ENCODE results near the gene DNER. TPM values are rescaled to one million over a fixed set of nuclear protein-coding genes. Genes with fewer than 3 reads are reported as not detected.

Gene DNER
- total RNA-seq, 3 donors from 2014 or later (not counting 1 experiment from before 2014, with no cell fraction given), result not detected

- H3K27me3 ChIP-seq (ENCODE audit: control insufficient read depth, insufficient read depth, low read length), result no peaks in the 10 kb centered on the region
- Mint-ChIP-seq H3K4me3 (no peak overlapping the region), H3K27ac (no peak overlapping the region), H3K27me3 (ENCODE audit: low read depth in 2 of 2) (no peaks in the 10 kb centered on the region), H3K9me3 (peaks cover 4 to 6% of the 10 kb centered on the region in 2 donors), H3K36me3 (no peaks in the 10 kb centered on the region), H3K4me1 (no peaks in the 10 kb centered on the region)
- H3K4me3 ChIP-seq (ENCODE audit: low read length), result no peak overlapping the region
- no peak overlapping the region for H3K27ac ChIP-seq (ENCODE audit: low read length)
- no peak for TF ChIP-seq CTCF (IDR thresholded peaks at IDR 0.05)
- DNase-seq, result no peak
- H3K36me3 ChIP-seq (ENCODE audit: control insufficient read depth, insufficient read depth, low read length), result no peaks in the 10 kb centered on the region
- H3K9me3 ChIP-seq (ENCODE audit: control insufficient read depth, insufficient read depth, low read length), result no peaks in the 10 kb centered on the region
- intact Hi-C loops (cut with micrococcal nuclease), result no loop called here
- no peaks in the 10 kb centered on the region for H3K4me1 ChIP-seq (ENCODE audit: control insufficient read depth, insufficient read depth, low read length)
- WGBS (ENCODE audit: insufficient coverage), result 40% methylated on average over 1 of the region's 4 CpGs
- ATAC-seq, result no peak
These were observed 367.4 kb downstream of the DNER start for GRCh38 chr2:229346816-229347540.

- H3K4me1 ChIP-seq (ENCODE audit: control insufficient read depth, insufficient read depth, low read length), result no peaks in the 10 kb centered on the region
- Mint-ChIP-seq H3K27ac (no peak overlapping the region), H3K4me3 (no peak overlapping the region), H3K4me1 (no peaks in the 10 kb centered on the region), H3K27me3 (ENCODE audit: low read depth in 2 of 2) (no peaks in the 10 kb centered on the region), H3K36me3 (no peaks in the 10 kb centered on the region), H3K9me3 (peaks cover 0 to 2% of the 10 kb centered on the region in 2 donors)
- TF ChIP-seq CTCF (IDR thresholded peaks at IDR 0.05), result no peak
- no peak overlapping the region for H3K4me3 ChIP-seq (ENCODE audit: low read length)
- no peaks in the 10 kb centered on the region for H3K9me3 ChIP-seq (ENCODE audit: control insufficient read depth, insufficient read depth, low read length)
- no peak overlapping the region for H3K27ac ChIP-seq (ENCODE audit: low read length)
- intact Hi-C loops (cut with micrococcal nuclease), result no loop called here
- no peaks in the 10 kb centered on the region for H3K36me3 ChIP-seq (ENCODE audit: control insufficient read depth, insufficient read depth, low read length)
- ATAC-seq (no peak), DNase-seq (no peak)
- 88% methylated on average over 3 of the region's 4 CpGs for WGBS (ENCODE audit: insufficient coverage)
- H3K27me3 ChIP-seq (ENCODE audit: control insufficient read depth, insufficient read depth, low read length), result no peaks in the 10 kb centered on the region
These were observed 369.4 kb downstream of the DNER start for GRCh38 chr2:229344955-229345354.

GRCh38 chr2:229344151-229344551, 370.2 kb downstream of the DNER start:
- H3K4me1 Mint-ChIP-seq, result no peaks in the 10 kb centered on the region
- peaks cover 0 to 2% of the 10 kb centered on the region in 2 donors for H3K9me3 Mint-ChIP-seq
- H3K36me3 Mint-ChIP-seq, result no peaks in the 10 kb centered on the region
- intact Hi-C loops (cut with micrococcal nuclease), result no loop called here
- DNase-seq (no peak), ATAC-seq (no peak)
- Histone ChIP-seq H3K27ac (ENCODE audit: low read length) (no peak overlapping the region), H3K4me3 (ENCODE audit: low read length) (no peak overlapping the region), H3K9me3 (ENCODE audit: control insufficient read depth, insufficient read depth, low read length) (no peaks in the 10 kb centered on the region), H3K27me3 (ENCODE audit: control insufficient read depth, insufficient read depth, low read length) (no peaks in the 10 kb centered on the region), H3K4me1 (ENCODE audit: control insufficient read depth, insufficient read depth, low read length) (no peaks in the 10 kb centered on the region), H3K36me3 (ENCODE audit: control insufficient read depth, insufficient read depth, low read length) (no peaks in the 10 kb centered on the region)
- no peak overlapping the region for H3K27ac Mint-ChIP-seq
- 93% methylated on average over 6 of the region's 6 CpGs for WGBS (ENCODE audit: insufficient coverage)
- no peak overlapping the region for H3K4me3 Mint-ChIP-seq
- no peak for TF ChIP-seq CTCF (IDR thresholded peaks at IDR 0.05)
- no peaks in the 10 kb centered on the region for H3K27me3 Mint-ChIP-seq (ENCODE audit: low read depth in 2 of 2)

- Histone ChIP-seq H3K27ac (ENCODE audit: low read length) (no peak overlapping the region), H3K36me3 (ENCODE audit: control insufficient read depth, insufficient read depth, low read length) (no peaks in the 10 kb centered on the region), H3K4me1 (ENCODE audit: control insufficient read depth, insufficient read depth, low read length) (no peaks in the 10 kb centered on the region), H3K4me3 (ENCODE audit: low read length) (no peak overlapping the region), H3K27me3 (ENCODE audit: control insufficient read depth, insufficient read depth, low read length) (no peaks in the 10 kb centered on the region), H3K9me3 (ENCODE audit: control insufficient read depth, insufficient read depth, low read length) (no peaks in the 10 kb centered on the region)
- Mint-ChIP-seq H3K4me1 (no peaks in the 10 kb centered on the region), H3K4me3 (no peak overlapping the region), H3K27ac (no peak overlapping the region), H3K27me3 (ENCODE audit: low read depth in 2 of 2) (no peaks in the 10 kb centered on the region), H3K36me3 (no peaks in the 10 kb centered on the region), H3K9me3 (peaks cover 0 to 2% of the 10 kb centered on the region in 2 donors)
- TF ChIP-seq CTCF (IDR thresholded peaks at IDR 0.05), result no peak
- DNase-seq (no peak), ATAC-seq (no peak)
- intact Hi-C loops (cut with micrococcal nuclease), result no loop called here
- 77% methylated on average over 3 of the region's 3 CpGs for WGBS (ENCODE audit: insufficient coverage)
These were observed 370.7 kb downstream of the DNER start for GRCh38 chr2:229343661-229344060.

Data from natural killer cell (primary cell).